Rectal smooth muscle tissue (tissue), 1 donor: Measurements from ENCODE around the gene RTRAF.

Experiments
- H3K27ac ChIP-seq: one replicate; pipeline ENCODE4 v1.7.0; 2013; ENCODE audit warnings: low read depth, low read length, inconsistent platforms
- H3K27me3 ChIP-seq: one replicate; pipeline ENCODE4 v1.7.0; 2013; ENCODE audit warnings: low read length; ENCODE audit not compliant: control insufficient read depth, insufficient read depth
- H3K36me3 ChIP-seq: one replicate; pipeline ENCODE4 v1.7.0; 2013; ENCODE audit warnings: low read length; ENCODE audit not compliant: control insufficient read depth, insufficient read depth
- H3K4me1 ChIP-seq: one replicate; pipeline ENCODE4 v1.7.0; 2013; ENCODE audit warnings: low read length; ENCODE audit not compliant: control insufficient read depth, insufficient read depth
- H3K4me3 ChIP-seq: one replicate; pipeline ENCODE4 v1.7.0; 2013; ENCODE audit warnings: low read length
- H3K9ac ChIP-seq: one replicate; pipeline ENCODE4 v1.7.0; 2013; ENCODE audit warnings: low read length

Gene RTRAF

GRCh38 chr14:52013984-52014600 is 24.7 kb downstream of the RTRAF start:
- Histone ChIP-seq H3K4me1 (no peaks in the 10 kb centered on the region), H3K27me3 (no peaks in the 10 kb centered on the region), H3K27ac (no peak overlapping the region), H3K9ac (no peak overlapping the region), H3K4me3 (no peak overlapping the region), H3K36me3 (peaks cover 7% of the 10 kb centered on the region)

GRCh38 chr14:52014601-52015267 is 25.4 kb downstream of the RTRAF start:
- Histone ChIP-seq H3K4me3 (no peak overlapping the region), H3K36me3 (peaks cover 7% of the 10 kb centered on the region), H3K9ac (no peak overlapping the region), H3K27me3 (no peaks in the 10 kb centered on the region), H3K4me1 (no peaks in the 10 kb centered on the region), H3K27ac (no peak overlapping the region)

DNA sequence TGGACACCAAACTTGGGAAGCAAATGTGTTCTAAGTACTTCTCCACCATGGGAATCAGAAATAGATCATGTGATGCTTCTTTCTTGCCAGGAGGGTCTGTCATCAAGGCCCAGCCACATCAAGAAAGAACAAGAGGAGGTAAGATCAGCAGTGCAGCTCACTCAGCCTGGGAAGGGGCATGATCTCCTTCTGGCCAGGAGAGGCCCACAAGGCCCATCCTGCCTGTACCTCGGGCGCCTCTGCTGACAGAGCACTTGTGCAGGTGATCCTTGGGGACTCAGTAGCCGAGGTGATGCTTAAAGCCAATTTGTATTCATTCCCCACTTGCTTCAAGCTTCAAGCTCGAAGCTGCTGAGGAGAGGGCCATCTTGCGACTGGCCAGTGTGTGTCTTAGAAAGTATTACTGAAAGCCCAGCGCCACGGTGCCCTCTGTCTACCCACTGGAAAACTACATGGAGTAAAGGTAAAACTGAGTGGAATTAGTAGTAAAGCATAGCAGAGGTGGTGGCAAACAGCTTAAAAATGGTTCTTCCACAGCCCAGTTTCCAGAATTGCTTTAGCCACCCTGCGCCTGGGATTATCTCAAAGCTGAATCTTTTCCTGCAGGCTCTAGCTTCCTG is 26.2 kb downstream of the RTRAF start:
- peaks cover 7% of the 10 kb centered on the region for H3K36me3 ChIP-seq
- H3K27me3 ChIP-seq = no peaks in the 10 kb centered on the region
- H3K27ac ChIP-seq = no peak overlapping the region
- no peaks in the 10 kb centered on the region for H3K4me1 ChIP-seq
- H3K4me3 ChIP-seq = no peak overlapping the region
- H3K9ac ChIP-seq = no peak overlapping the region

GRCh38 chr14:52018252-52018651 is 28.9 kb downstream of the RTRAF start:
- no peaks in the 10 kb centered on the region for H3K27me3 ChIP-seq
- no peak overlapping the region for H3K9ac ChIP-seq
- no peak overlapping the region for H3K4me3 ChIP-seq
- H3K36me3 ChIP-seq = no peaks in the 10 kb centered on the region
- no peaks in the 10 kb centered on the region for H3K4me1 ChIP-seq
- no peak overlapping the region for H3K27ac ChIP-seq

DNA sequence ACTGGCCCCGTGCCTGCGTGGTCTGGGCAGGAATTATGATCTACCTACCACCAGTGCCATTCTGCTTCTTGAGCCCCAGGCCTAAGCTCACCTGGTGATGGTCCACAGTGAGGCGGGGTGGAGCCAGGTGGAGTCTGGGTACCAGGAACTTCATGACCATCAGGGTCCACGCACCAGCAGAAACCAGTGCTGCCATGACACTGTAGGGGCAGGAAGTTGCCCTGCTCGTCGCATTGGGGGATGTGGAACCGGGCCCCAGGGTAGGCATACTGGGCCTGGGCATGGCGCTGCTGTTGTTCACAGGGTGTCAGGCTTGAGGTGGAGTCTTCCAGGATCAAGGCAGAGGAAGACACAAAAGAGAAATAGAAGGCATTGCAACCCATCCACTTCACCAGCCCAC is 29.6 kb downstream of the RTRAF start:
- no peak overlapping the region for H3K27ac ChIP-seq
- no peak overlapping the region for H3K9ac ChIP-seq
- no peaks in the 10 kb centered on the region for H3K27me3 ChIP-seq
- H3K4me1 ChIP-seq = no peaks in the 10 kb centered on the region
- no peaks in the 10 kb centered on the region for H3K36me3 ChIP-seq
- no peak overlapping the region for H3K4me3 ChIP-seq

DNA sequence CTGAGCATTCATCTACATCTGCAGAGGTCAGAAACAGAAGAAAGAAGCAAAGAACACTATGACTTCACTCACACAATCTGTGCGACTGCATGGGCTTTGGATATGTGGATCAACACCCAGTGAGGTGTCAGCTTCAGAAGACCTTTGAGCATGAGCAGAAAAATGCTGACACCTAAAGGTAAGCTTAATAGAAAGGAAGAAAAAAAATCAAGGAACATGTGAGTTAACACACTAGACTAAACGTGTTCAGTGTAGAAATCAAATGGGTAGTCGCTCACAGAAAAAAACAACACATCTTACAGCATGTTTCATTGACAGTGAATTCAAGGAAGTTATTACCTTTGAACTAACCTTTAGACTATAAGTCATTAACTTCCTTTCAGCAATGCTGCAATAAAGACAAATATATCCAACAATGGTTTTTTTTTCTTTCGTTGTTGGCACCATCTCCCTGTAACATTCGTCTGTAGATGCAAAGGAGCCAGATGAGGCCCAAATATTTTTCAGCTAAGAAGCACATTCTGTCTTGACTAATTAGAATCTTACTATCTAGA is 30.9 kb downstream of the RTRAF start:
- Histone ChIP-seq H3K27me3 (no peaks in the 10 kb centered on the region), H3K9ac (no peak overlapping the region), H3K27ac (no peak overlapping the region), H3K4me3 (peak overlapping the region; percentile 5), H3K36me3 (no peaks in the 10 kb centered on the region), H3K4me1 (no peaks in the 10 kb centered on the region)

GRCh38 chr14:52020866-52021717 is 31.7 kb downstream of the RTRAF start:
- Histone ChIP-seq H3K36me3 (no peaks in the 10 kb centered on the region), H3K9ac (no peak overlapping the region), H3K27me3 (no peaks in the 10 kb centered on the region), H3K4me1 (no peaks in the 10 kb centered on the region), H3K27ac (no peak overlapping the region), H3K4me3 (no peak overlapping the region)

- H3K27ac ChIP-seq = no peak overlapping the region
- H3K4me1 ChIP-seq = no peaks in the 10 kb centered on the region
- H3K27me3 ChIP-seq = no peaks in the 10 kb centered on the region
- H3K9ac ChIP-seq = no peak overlapping the region
- H3K4me3 ChIP-seq = no peak overlapping the region
- H3K36me3 ChIP-seq = no peaks in the 10 kb centered on the region
Measured at GRCh38 chr14:52021957-52022600, 32.7 kb downstream of the RTRAF start.

GRCh38 chr14:52023518-52023917 is 34.2 kb downstream of the RTRAF start:
- H3K27ac ChIP-seq = no peak overlapping the region
- H3K36me3 ChIP-seq = no peaks in the 10 kb centered on the region
- H3K4me3 ChIP-seq = no peak overlapping the region
- no peak overlapping the region for H3K9ac ChIP-seq
- no peaks in the 10 kb centered on the region for H3K27me3 ChIP-seq
- no peaks in the 10 kb centered on the region for H3K4me1 ChIP-seq

DNA sequence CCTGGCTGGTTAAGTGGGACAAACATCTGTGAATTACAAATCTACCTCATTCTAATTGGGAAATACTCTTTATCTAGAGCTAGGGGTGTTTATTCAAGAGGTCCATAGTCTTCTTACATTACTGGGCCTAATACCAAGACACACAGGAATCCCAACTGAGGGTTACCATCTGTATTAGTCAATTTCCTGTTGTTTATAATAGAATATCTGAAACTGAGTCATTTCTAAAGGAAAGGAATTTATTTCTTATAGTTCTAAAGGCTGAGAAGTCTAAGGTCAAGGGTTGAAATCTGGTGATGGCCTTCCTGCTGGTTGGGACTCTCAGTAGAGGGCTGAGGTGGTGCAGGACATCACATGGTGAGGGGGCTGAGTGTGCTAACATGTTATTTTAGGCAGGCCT is 36.0 kb downstream of the RTRAF start:
- no peak overlapping the region for H3K9ac ChIP-seq
- no peaks in the 10 kb centered on the region for H3K27me3 ChIP-seq
- H3K36me3 ChIP-seq = no peaks in the 10 kb centered on the region
- no peaks in the 10 kb centered on the region for H3K4me1 ChIP-seq
- no peak overlapping the region for H3K27ac ChIP-seq
- no peak overlapping the region for H3K4me3 ChIP-seq

DNA sequence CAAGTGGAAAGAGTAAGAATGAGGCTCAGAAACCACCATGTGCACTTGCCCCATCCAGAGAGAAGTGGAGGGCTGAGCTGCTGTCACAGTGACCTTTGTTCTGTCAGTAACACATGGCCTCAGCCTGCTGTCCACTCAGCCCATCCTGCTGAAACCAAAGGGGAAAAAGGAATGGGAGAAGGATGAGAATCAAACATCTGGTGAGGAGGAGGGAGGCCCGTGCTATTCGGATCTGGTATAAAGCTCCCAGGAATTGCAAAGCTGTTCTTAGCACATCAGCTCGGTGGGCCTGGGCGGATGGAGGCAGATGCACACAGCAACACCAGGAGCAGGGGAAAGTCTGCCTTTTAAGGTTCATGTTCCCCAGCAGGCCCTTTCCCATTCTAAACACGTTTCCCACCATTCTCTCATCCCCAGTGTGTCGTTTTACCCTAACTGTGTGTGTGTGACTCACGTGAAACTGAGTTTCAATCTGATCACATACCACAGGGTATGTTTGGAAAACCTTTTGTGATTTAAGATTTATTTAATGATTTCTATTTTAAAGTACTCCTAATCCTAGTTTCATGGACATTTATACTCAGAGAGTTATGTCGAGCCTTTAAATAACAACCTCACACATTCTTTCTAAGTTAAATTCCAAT is 36.8 kb downstream of the RTRAF start:
- no peaks in the 10 kb centered on the region for H3K4me1 ChIP-seq
- no peaks in the 10 kb centered on the region for H3K36me3 ChIP-seq
- no peak overlapping the region for H3K27ac ChIP-seq
- H3K9ac ChIP-seq = no peak overlapping the region
- H3K27me3 ChIP-seq = no peaks in the 10 kb centered on the region
- H3K4me3 ChIP-seq = no peak overlapping the region
